ENCODE measurements around the gene MARCHF11.

The MARCHF11 gene

GRCh38 chr5:16050414-16050813, 129.2 kb downstream of the MARCHF11 start:
- DNase-seq, result no peak
- Histone ChIP-seq H3K9me3 (replicated peaks; ENCODE audit: insufficient read depth, low read length) (no peaks in the 10 kb centered on the region), H3K4me1 (ENCODE audit: low read length) (no peaks in the 10 kb centered on the region), H3K79me2 (ENCODE audit: low read length) (no peaks in the 10 kb centered on the region), H3K4me2 (ENCODE audit: low read depth, low read length) (no peak overlapping the region), H3K9me2 (replicated peaks; ENCODE audit: insufficient read depth, low read length) (no peaks in the 10 kb centered on the region), H3K27me3 (replicated peaks; ENCODE audit: insufficient read depth, low read length) (no peaks in the 10 kb centered on the region), H4K20me1 (ENCODE audit: insufficient read depth, low read length) (no peaks in the 10 kb centered on the region), H3F3A (ENCODE audit: insufficient read depth, low read length) (no peaks in the 10 kb centered on the region), H3K4me3 (ENCODE audit: low read length) (no peak overlapping the region), H2AFZ (ENCODE audit: low read length) (no peak overlapping the region), H3K36me3 (replicated peaks; ENCODE audit: insufficient read depth, low read length) (no peaks in the 10 kb centered on the region), H3K27ac (ENCODE audit: low read length) (no peak overlapping the region), H3K9ac (ENCODE audit: low read length) (no peak overlapping the region)
- TF ChIP-seq EZH2phosphoT487 (IDR thresholded peaks at IDR 0.05; ENCODE audit: low read length), result no peak

- TF ChIP-seq EZH2 (optimal IDR thresholded peaks at IDR 0.05; ENCODE audit: low read depth, low read length) (no peak), EZH2phosphoT487 (IDR thresholded peaks at IDR 0.05; ENCODE audit: low read length) (no peak), CTCF (IDR thresholded peaks at IDR 0.05; ENCODE audit: low read length) (no peak)
- H3K9me3 ChIP-seq (replicated peaks; ENCODE audit: insufficient read depth, low read length), result no peaks in the 10 kb centered on the region
- no peaks in the 10 kb centered on the region for H3K27me3 ChIP-seq (replicated peaks; ENCODE audit: insufficient read depth, low read length)
- H3K4me3 ChIP-seq (ENCODE audit: low read length), result no peak overlapping the region
- no peaks in the 10 kb centered on the region for H4K20me1 ChIP-seq (ENCODE audit: insufficient read depth, low read length)
- no peak overlapping the region for H2AFZ ChIP-seq (ENCODE audit: low read length)
- no peaks in the 10 kb centered on the region for H3K79me2 ChIP-seq (ENCODE audit: low read length)
- no peaks in the 10 kb centered on the region for H3K9me2 ChIP-seq (replicated peaks; ENCODE audit: insufficient read depth, low read length)
- DNase-seq, result no peak
- H3K4me1 ChIP-seq (ENCODE audit: low read length), result no peaks in the 10 kb centered on the region
- H3K9ac ChIP-seq (ENCODE audit: low read length), result no peak overlapping the region
- no peaks in the 10 kb centered on the region for H3K36me3 ChIP-seq (replicated peaks; ENCODE audit: insufficient read depth, low read length)
- H3K4me2 ChIP-seq (ENCODE audit: low read depth, low read length), result no peak overlapping the region
- H3K27ac ChIP-seq (ENCODE audit: low read length), result no peak overlapping the region
- no peaks in the 10 kb centered on the region for H3F3A ChIP-seq (ENCODE audit: insufficient read depth, low read length)
Measured at GRCh38 chr5:16049761-16050160, 129.8 kb downstream of the MARCHF11 start.

- no peaks in the 10 kb centered on the region for H3K4me1 ChIP-seq (ENCODE audit: low read length)
- no peak overlapping the region for H3K9ac ChIP-seq (ENCODE audit: low read length)
- H3K9me2 ChIP-seq (replicated peaks; ENCODE audit: insufficient read depth, low read length), result no peaks in the 10 kb centered on the region
- no peaks in the 10 kb centered on the region for H4K20me1 ChIP-seq (ENCODE audit: insufficient read depth, low read length)
- no peak overlapping the region for H3K4me3 ChIP-seq (ENCODE audit: low read length)
- TF ChIP-seq EZH2 (optimal IDR thresholded peaks at IDR 0.05; ENCODE audit: low read depth, low read length) (no peak), CTCF (IDR thresholded peaks at IDR 0.05; ENCODE audit: low read length) (no peak), EZH2phosphoT487 (IDR thresholded peaks at IDR 0.05; ENCODE audit: low read length) (no peak)
- H3K9me3 ChIP-seq (replicated peaks; ENCODE audit: insufficient read depth, low read length), result no peaks in the 10 kb centered on the region
- no peaks in the 10 kb centered on the region for H3F3A ChIP-seq (ENCODE audit: insufficient read depth, low read length)
- H3K27me3 ChIP-seq (replicated peaks; ENCODE audit: insufficient read depth, low read length), result no peaks in the 10 kb centered on the region
- no peak overlapping the region for H2AFZ ChIP-seq (ENCODE audit: low read length)
- no peaks in the 10 kb centered on the region for H3K79me2 ChIP-seq (ENCODE audit: low read length)
- DNase-seq, result no peak
- H3K27ac ChIP-seq (ENCODE audit: low read length), result no peak overlapping the region
- H3K36me3 ChIP-seq (replicated peaks; ENCODE audit: insufficient read depth, low read length), result no peaks in the 10 kb centered on the region
- H3K4me2 ChIP-seq (ENCODE audit: low read depth, low read length), result no peak overlapping the region
Measured at GRCh38 chr5:16048132-16048531, 131.5 kb downstream of the MARCHF11 start.

- Histone ChIP-seq H3K27me3 (replicated peaks; ENCODE audit: insufficient read depth, low read length) (no peaks in the 10 kb centered on the region), H4K20me1 (ENCODE audit: insufficient read depth, low read length) (no peaks in the 10 kb centered on the region), H3K9me3 (replicated peaks; ENCODE audit: insufficient read depth, low read length) (no peaks in the 10 kb centered on the region), H3F3A (ENCODE audit: insufficient read depth, low read length) (no peaks in the 10 kb centered on the region), H3K9me2 (replicated peaks; ENCODE audit: insufficient read depth, low read length) (no peaks in the 10 kb centered on the region), H3K4me3 (ENCODE audit: low read length) (no peak overlapping the region), H3K9ac (ENCODE audit: low read length) (no peak overlapping the region), H3K4me2 (ENCODE audit: low read depth, low read length) (no peak overlapping the region), H3K36me3 (replicated peaks; ENCODE audit: insufficient read depth, low read length) (no peaks in the 10 kb centered on the region), H2AFZ (ENCODE audit: low read length) (no peak overlapping the region), H3K27ac (ENCODE audit: low read length) (no peak overlapping the region), H3K4me1 (ENCODE audit: low read length) (no peaks in the 10 kb centered on the region), H3K79me2 (ENCODE audit: low read length) (no peaks in the 10 kb centered on the region)
- TF ChIP-seq CTCF (IDR thresholded peaks at IDR 0.05; ENCODE audit: low read length) (no peak), EZH2phosphoT487 (IDR thresholded peaks at IDR 0.05; ENCODE audit: low read length) (no peak), EZH2 (optimal IDR thresholded peaks at IDR 0.05; ENCODE audit: low read depth, low read length) (no peak)
- no peak for DNase-seq
Measured at GRCh38 chr5:16043349-16043965, 136.1 kb downstream of the MARCHF11 start.

Measured in MM.1S (cell line).